H1 (cell line): Measurements from ENCODE around the gene DAGLA. TPM values are rescaled to one million over a fixed set of nuclear protein-coding genes. Genes with fewer than 3 reads are reported as not detected.

Source experiments
- CTCF ChIA-PET: fragments of 300-600 bp; sonication (Branson Sonifier 250); formaldehyde crosslinking; loops from one replicate; lab custom pipeline; 2021; ENCODE audit not compliant: partially characterized antibody; lab: Charles Lee
- POLR2A ChIA-PET: fragments of 300-600 bp; sonication (Branson Sonifier 250); formaldehyde crosslinking; loops from one replicate; lab custom pipeline; 2021; ENCODE audit warnings: inconsistent platforms; ENCODE audit not compliant: partially characterized antibody; lab: Charles Lee
- DNase-seq, 2 experiments: peaks; one replicate each; pipeline versions ENCODE4 v3.0.0 to v3.0.0-alpha.2; 2010 to 2022; ENCODE audit warnings: low spot score in 2 of 2, low read depth in 1 of 2, mixed read lengths in 1 of 2
- FAIRE-seq: peaks from 2 replicates; lab custom pipeline; 2011; peaks lifted over from hg19 to GRCh38; lab: Jason Lieb, UNC
- H2AFZ ChIP-seq: 2 replicates; pipeline ENCODE4 v1.8.1; 2012; ENCODE audit warnings: low read length, inconsistent platforms
- H2AK5ac ChIP-seq: 2 replicates; pipeline ENCODE4 v1.6.1; 2013; ENCODE audit warnings: low read depth, low read length
- H2BK120ac ChIP-seq: replicated peaks from 2 replicates; pipeline ENCODE3; 2013; ENCODE audit warnings: low read depth, low read length, inconsistent platforms
- H2BK12ac ChIP-seq: 2 replicates; pipeline ENCODE4 v1.6.1; 2013; ENCODE audit warnings: low read depth, low read length
- H2BK15ac ChIP-seq: 2 replicates; pipeline ENCODE4 v1.6.1; 2013; ENCODE audit warnings: low read length
- H2BK20ac ChIP-seq: 2 replicates; pipeline ENCODE4 v1.6.1; 2013; ENCODE audit warnings: low read length
- H2BK5ac ChIP-seq: 2 replicates; pipeline ENCODE4 v1.6.1; 2013; ENCODE audit warnings: low read depth, low read length
- H3K14ac ChIP-seq: 2 replicates; pipeline ENCODE4 v1.6.1; 2013; ENCODE audit warnings: inconsistent platforms; ENCODE audit not compliant: insufficient read length
- H3K18ac ChIP-seq: 2 replicates; pipeline ENCODE4 v1.6.1; 2013; ENCODE audit warnings: low read length; ENCODE audit errors: extremely low read depth
- H3K23ac ChIP-seq: 2 replicates; pipeline ENCODE4 v1.6.1; 2013; ENCODE audit warnings: inconsistent platforms; ENCODE audit not compliant: insufficient read length
- H3K23me2 ChIP-seq: 2 replicates; pipeline ENCODE4 v1.6.1; 2013; ENCODE audit warnings: low read depth, low read length
- H3K27ac ChIP-seq: 2 replicates; pipeline ENCODE4 v1.6.1; 2011; ENCODE audit warnings: low read depth, low read length, inconsistent platforms
- H3K27me3 ChIP-seq, 4 experiments: replicated peaks in 1 of 4; 1 replicate in 1 of 4; 2 replicates in 3 of 4; pipeline versions ENCODE4 v1.6.1 to v1.8.1; 2011 to 2013; ENCODE audit warnings: low read length in 3 of 4, mild to moderate bottlenecking in 3 of 4, inconsistent platforms in 2 of 4, mixed read lengths in 2 of 4, moderate library complexity in 1 of 4; ENCODE audit not compliant: control insufficient read depth in 3 of 4, insufficient read depth in 3 of 4; ENCODE audit errors: extremely low read depth in 1 of 4
- H3K36me3 ChIP-seq, 4 experiments: 2 replicates each; pipeline versions ENCODE4 v1.6.1 to v1.8.1; 2011 to 2013; ENCODE audit warnings: mild to moderate bottlenecking in 4 of 4, low read length in 3 of 4, moderate library complexity in 2 of 4, control low read depth in 1 of 4, inconsistent platforms in 1 of 4; ENCODE audit not compliant: insufficient read depth in 4 of 4, control insufficient read depth in 2 of 4
- H3K4ac ChIP-seq: replicated peaks from 2 replicates; pipeline ENCODE3; 2013; ENCODE audit warnings: low read length, low read depth, mixed read lengths, inconsistent platforms; ENCODE audit not compliant: insufficient read length
- H3K4me1 ChIP-seq, 4 experiments: replicated peaks in 1 of 4; 1 replicate in 1 of 4; 2 replicates in 3 of 4; pipeline versions ENCODE4 v1.6.1 to v1.8.1; 2011 to 2013; ENCODE audit warnings: low read length in 3 of 4, inconsistent platforms in 2 of 4, mixed read lengths in 1 of 4; ENCODE audit not compliant: insufficient read depth in 4 of 4, control insufficient read depth in 3 of 4
- H3K4me2 ChIP-seq, 2 experiments: 2 replicates each; pipeline versions ENCODE4 v1.6.1 to v1.8.1; 2011 to 2013; ENCODE audit warnings: low read depth in 2 of 2, low read length in 2 of 2, control low read depth in 1 of 2, inconsistent platforms in 1 of 2, mild to moderate bottlenecking in 1 of 2; ENCODE audit not compliant: insufficient read depth in 1 of 2
- H3K4me3 ChIP-seq, 4 experiments: fragments of 200-600, 300-600 bp in 1 of 4; sonication (generic), shearing (Covaris generic), sonication (Bioruptor Twin) in 1 of 4; 2 replicates each; pipeline versions ENCODE4 v1.5.1 to v1.8.1; 2011 to 2016; ENCODE audit warnings: low read length in 4 of 4, low read depth in 3 of 4, control low read depth in 2 of 4, inconsistent platforms in 2 of 4, mild to moderate bottlenecking in 2 of 4, mixed read lengths in 1 of 4, moderate library complexity in 1 of 4; ENCODE audit not compliant: insufficient read depth in 2 of 4; ENCODE audit errors: extremely low read depth in 1 of 4
- H3K56ac ChIP-seq: replicated peaks from 2 replicates; pipeline ENCODE3; 2013; ENCODE audit warnings: low read depth, mild to moderate bottlenecking, mixed read lengths, low read length, inconsistent platforms; ENCODE audit not compliant: insufficient read length
- H3K79me1 ChIP-seq: 2 replicates; pipeline ENCODE4 v1.6.1; 2013; ENCODE audit warnings: low read depth, low read length, control low read depth
- H3K79me2 ChIP-seq, 2 experiments: 2 replicates each; pipeline versions ENCODE4 v1.6.1 to v1.8.1; 2012 to 2013; ENCODE audit warnings: low read length in 2 of 2, mild to moderate bottlenecking in 2 of 2, inconsistent platforms in 1 of 2; ENCODE audit not compliant: insufficient read depth in 2 of 2, control insufficient read depth in 1 of 2
- H3K9ac ChIP-seq, 4 experiments: replicated peaks in 1 of 4; 1 replicate in 1 of 4; 2 replicates in 3 of 4; pipeline versions ENCODE4 v1.6.1 to v1.8.1; 2011 to 2013; ENCODE audit warnings: low read depth in 3 of 4, low read length in 3 of 4, control low read depth in 2 of 4, mild to moderate bottlenecking in 2 of 4, moderate library complexity in 2 of 4, inconsistent platforms in 1 of 4; ENCODE audit errors: extremely low read depth in 1 of 4
- H3K9me3 ChIP-seq, 2 experiments: 2 replicates each; pipeline versions ENCODE4 v1.6.1 to v1.8.1; 2012 to 2013; ENCODE audit warnings: mild to moderate bottlenecking in 2 of 2, moderate library complexity in 2 of 2, control low read depth in 1 of 2, inconsistent platforms in 1 of 2, low read depth in 1 of 2, low read length in 1 of 2, mixed read lengths in 1 of 2; ENCODE audit not compliant: insufficient read depth in 2 of 2
- H4K20me1 ChIP-seq, 2 experiments: replicated peaks in 1 of 2; 2 replicates each; pipeline versions ENCODE3 to v1.8.1; 2011 to 2013; ENCODE audit warnings: inconsistent platforms in 2 of 2, low read length in 2 of 2, mild to moderate bottlenecking in 1 of 2; ENCODE audit not compliant: insufficient read depth in 2 of 2, control insufficient read depth in 1 of 2
- H4K5ac ChIP-seq: 2 replicates; pipeline ENCODE4 v1.6.1; 2013; ENCODE audit warnings: low read length, low read depth, mixed read lengths, inconsistent platforms; ENCODE audit not compliant: insufficient read length
- H4K8ac ChIP-seq: 2 replicates; pipeline ENCODE4 v1.8.0; 2013; ENCODE audit warnings: mild to moderate bottlenecking, moderate library complexity, low read length, inconsistent platforms; ENCODE audit not compliant: insufficient read depth; ENCODE audit errors: extremely low read depth
- H4K91ac ChIP-seq: replicated peaks from 2 replicates; pipeline ENCODE3; 2013; ENCODE audit warnings: low read length, mixed read lengths, inconsistent platforms; ENCODE audit not compliant: insufficient read length
- EGR1 ChIP-seq: IDR thresholded peaks from 2 replicates; pipeline ENCODE4 v1.6.1; 2011; ENCODE audit warnings: low read depth, low read length, borderline replicate concordance
- WGBS, 2 experiments: shearing (Covaris generic) in 1 of 2; methylation state at CpG; one replicate each; pipeline versions ENCODE4 v1.1.6 to v1.1.7; 2013 to 2015; ENCODE audit warnings: low lambda C conversion rate in 2 of 2, mixed read lengths in 2 of 2, inconsistent platforms in 1 of 2, low coverage in 1 of 2, missing lambda C conversion rate in 1 of 2; ENCODE audit not compliant: insufficient replicate concordance in 2 of 2, insufficient coverage in 1 of 2, insufficient read length in 1 of 2; ENCODE audit errors: extremely low coverage in 1 of 2, missing lambda C conversion rate in 1 of 2; 5-methylcytosine and 5-hydroxymethylcytosine counted together
- polyA plus RNA-seq, 7 experiments: library from polyadenylated mRNA; depleted of rRNA in 3 of 7; stranded (reverse) in 5 of 7; unstranded in 2 of 7; fragments of >200 nt in 5 of 7; fragments of 200-250 nt in 2 of 7; gene quantifications; 1 replicate in 5 of 7; 2 replicates in 1 of 7; 4 replicates in 1 of 7; pipeline versions ENCODE4 v1.2.1 to v1.2.3, GENCODE V29; 2011 to 2013; ENCODE audit warnings: missing spikeins in 2 of 7, mixed read lengths in 2 of 7
- total RNA-seq: library from RNA; stranded (reverse); fragmentation: NEBNext Ultra II Directional; extraction: Animal tissue kit (Norgen Biotek cat#: 25700); gene quantifications from 2 replicates; pipeline ENCODE4 v1.2.1, GENCODE V29; 2021

The DAGLA gene
- total and polyA plus RNA-seq, 2 of the 8 experiments (the other 6 are each of a cell fraction or from before 2014, with no cell fraction given), result 3.6 to 6.6 TPM

- Histone ChIP-seq H4K20me1 (no peaks in the 10 kb centered on the region), H3K23ac (no peak overlapping the region), H3K27me3 (peaks cover 0 to 3% (median 1%) of the 10 kb centered on the region in 4 experiments; a peak in 1 of 7 replicates), H2BK120ac (peak overlapping the region; percentile 34), H2BK20ac (0 out of 2 replicates have a peak overlapping the region, but pooled peaks have one; percentile 72), H3K56ac (no peak overlapping the region), H2AK5ac (peak overlapping the region; percentile 75; the same call in 1 of the 2 replicates), H3K4me3 (no peak overlapping the region), H3K9ac (no peak overlapping the region), H2BK15ac (0 out of 2 replicates have a peak overlapping the region, but pooled peaks have one; percentile 31), H3K36me3 (no peaks in the 10 kb centered on the region), H3K79me2 (no peaks in the 10 kb centered on the region), H2BK5ac (peak overlapping the region; percentile 77; the same call in 1 of the 2 replicates), H3K14ac (no peak overlapping the region), H2BK12ac (peak overlapping the region; percentile 85; the same call in 1 of the 2 replicates), H2AFZ (no peak overlapping the region), H3K79me1 (no peaks in the 10 kb centered on the region), H4K8ac (peak overlapping the region; percentile 22), H3K4ac (no peak overlapping the region), H3K23me2 (no peaks in the 10 kb centered on the region), H3K9me3 (no peaks in the 10 kb centered on the region), H3K18ac (peak overlapping the region; percentile 71; the same call in 1 of the 2 replicates), H4K91ac (peak overlapping the region; percentile 81), H3K4me2 (no peak overlapping the region), H3K4me1 (peaks cover 9 to 40% (median 31%) of the 10 kb centered on the region in 4 experiments), H3K27ac (no peak overlapping the region), H4K5ac (no peak overlapping the region)
- FAIRE-seq (no peak), DNase-seq (no peak)
- ChIA-PET POLR2A (interaction anchor here (0.7 to 1.7 kb wide), 10 partner anchors 11 to 120 kb away, joined by 3 to 7 read pairs (median 3); partner anchors contain the start of genes FEN1 and TMEM258), CTCF (interaction anchor here (0.7 to 5.1 kb wide), 22 partner anchors 10 to 223 kb away, joined by 3 to 46 read pairs (median 4); partner anchors contain the start of gene DAGLA)
- WGBS, 2 experiments, result 73% methylated on average over 13 of the region's 15 CpGs; no CpG with 5 or more reads in 1 of the 2 experiments
- TF ChIP-seq EGR1, result no peak
These were observed 14.9 kb downstream of the DAGLA start for GRCh38 chr11:61694946-61695706.
